Endodermal cell (in vitro differentiated cells): ENCODE data around the gene LRMDA. TPM values are rescaled to one million over a fixed set of nuclear protein-coding genes. Genes with fewer than 3 reads are reported as not detected.

Experiments used
- DNase-seq: peaks from one replicate; pipeline ENCODE4 v3.0.0-alpha.2; 2017
- H3K27ac ChIP-seq: 2 replicates; pipeline ENCODE4 v1.5.1; 2013; ENCODE audit warnings: mild to moderate bottlenecking, low read depth, low read length, moderate library complexity
- H3K27me3 ChIP-seq: 2 replicates; pipeline ENCODE4 v1.6.1; 2013; ENCODE audit warnings: mild to moderate bottlenecking, low read length, moderate library complexity; ENCODE audit not compliant: insufficient read depth, control insufficient read depth, poor library complexity, severe bottlenecking
- H3K36me3 ChIP-seq: 2 replicates; pipeline ENCODE4 v1.7.0; 2013; ENCODE audit warnings: mild to moderate bottlenecking, low read length, moderate library complexity; ENCODE audit not compliant: control insufficient read depth, insufficient read depth
- H3K4me1 ChIP-seq: one replicate; pipeline ENCODE4 v1.7.0; 2013; ENCODE audit warnings: low read length; ENCODE audit not compliant: control insufficient read depth, insufficient read depth
- H3K4me3 ChIP-seq: 2 replicates; pipeline ENCODE4 v1.5.1; 2013; ENCODE audit warnings: mild to moderate bottlenecking, low read length, moderate library complexity
- H3K9ac ChIP-seq: 2 replicates; pipeline ENCODE4 v1.6.1; 2013; ENCODE audit warnings: mild to moderate bottlenecking, low read length, moderate library complexity; ENCODE audit not compliant: poor library complexity, severe bottlenecking; ENCODE audit errors: extremely low read depth
- H3K9me3 ChIP-seq: 2 replicates; pipeline ENCODE4 v1.6.1; 2013; ENCODE audit warnings: mild to moderate bottlenecking, low read length, moderate library complexity; ENCODE audit not compliant: control insufficient read depth
- H3K27ac Mint-ChIP-seq: 2 replicates; pipeline ENCODE4 v1.8.0; 2020; ENCODE audit warnings: mixed read lengths
- H3K27me3 Mint-ChIP-seq: 2 replicates; pipeline ENCODE4 v1.8.0; 2021; ENCODE audit warnings: mild to moderate bottlenecking, mixed read lengths; ENCODE audit not compliant: insufficient read depth
- H3K36me3 Mint-ChIP-seq: 2 replicates; pipeline ENCODE4 v1.8.0; 2020; ENCODE audit warnings: low read depth, mixed read lengths
- H3K4me1 Mint-ChIP-seq: 2 replicates; pipeline ENCODE4 v1.8.0; 2020; ENCODE audit warnings: mixed read lengths
- H3K4me3 Mint-ChIP-seq: 2 replicates; pipeline ENCODE4 v1.8.0; 2020; ENCODE audit warnings: mild to moderate bottlenecking, moderate library complexity, mixed read lengths
- H3K9me3 Mint-ChIP-seq: 2 replicates; pipeline ENCODE4 v1.8.0; 2020; ENCODE audit warnings: mild to moderate bottlenecking, mixed read lengths
- CTCF ChIP-seq: fragments of 200-600 bp; sonication (generic); conservative IDR thresholded peaks from 2 replicates; pipeline ENCODE4 v1.5.0; 2021; ENCODE audit warnings: antibody characterized with exemption, mild to moderate bottlenecking
- WGBS, 2 experiments: methylation state at CpG; one replicate each; pipeline versions ENCODE4 v1.1.5 to v1.1.7; 2013; ENCODE audit warnings: missing lambda C conversion rate in 2 of 2, mixed read lengths in 1 of 2; ENCODE audit not compliant: insufficient coverage in 1 of 2, insufficient read length in 1 of 2; 5-methylcytosine and 5-hydroxymethylcytosine counted together
- total RNA-seq, 2 donors: library from RNA; stranded (reverse); fragmentation: NEBNext Ultra II Directional in 1 of 2; extraction: Animal tissue kit (Norgen Biotek cat#: 25700) in 1 of 2; gene quantifications; 2 replicates in 1 of 2; 3 replicates in 1 of 2; pipeline ENCODE4 v1.2.1, GENCODE V29; 2021

Gene LRMDA
- total RNA-seq, 2 donors from 2014 or later: 1.7 to 5.1 TPM

- Histone ChIP-seq H3K9ac (no peak overlapping the region), H3K4me3 (no peak overlapping the region), H3K27ac (no peak overlapping the region), H3K4me1 (no peaks in the 10 kb centered on the region), H3K36me3 (no peaks in the 10 kb centered on the region), H3K9me3 (no peaks in the 10 kb centered on the region), H3K27me3 (no peaks in the 10 kb centered on the region)
- Mint-ChIP-seq H3K27ac (no peak overlapping the region), H3K27me3 (no peaks in the 10 kb centered on the region), H3K4me1 (peaks cover 14% of the 10 kb centered on the region), H3K36me3 (no peaks in the 10 kb centered on the region), H3K9me3 (no peaks in the 10 kb centered on the region), H3K4me3 (no peak overlapping the region)
- 96 to 100% methylated on average over 3 to 4 of the region's 5 CpGs for WGBS, 2 experiments
- DNase-seq: no peak
- TF ChIP-seq CTCF: no peak
Measured at GRCh38 chr10:76334255-76334654, 902.8 kb downstream of the LRMDA start.

- Mint-ChIP-seq H3K4me1 (peaks cover 14% of the 10 kb centered on the region), H3K9me3 (no peaks in the 10 kb centered on the region), H3K27ac (no peak overlapping the region), H3K36me3 (no peaks in the 10 kb centered on the region), H3K27me3 (no peaks in the 10 kb centered on the region), H3K4me3 (no peak overlapping the region)
- H3K9ac ChIP-seq: no peak overlapping the region
- peak overlapping the region; percentile 62 for H3K27ac ChIP-seq
- TF ChIP-seq CTCF: no peak
- no peaks in the 10 kb centered on the region for H3K36me3 ChIP-seq
- H3K9me3 ChIP-seq: no peaks in the 10 kb centered on the region
- no peak overlapping the region for H3K4me3 ChIP-seq
- H3K4me1 ChIP-seq: no peaks in the 10 kb centered on the region
- H3K27me3 ChIP-seq: no peaks in the 10 kb centered on the region
- no peak for DNase-seq
- WGBS, 2 experiments: 88 to 100% methylated on average over 1 of the region's 1 CpG
Measured at GRCh38 chr10:76336213-76336963, 905.0 kb downstream of the LRMDA start.

- WGBS, 2 experiments: 84 to 100% methylated on average over 1 of the region's 1 CpG
- Mint-ChIP-seq H3K27ac (no peak overlapping the region), H3K9me3 (no peaks in the 10 kb centered on the region), H3K36me3 (no peaks in the 10 kb centered on the region), H3K27me3 (no peaks in the 10 kb centered on the region), H3K4me1 (peaks cover 14% of the 10 kb centered on the region), H3K4me3 (no peak overlapping the region)
- Histone ChIP-seq H3K9me3 (no peaks in the 10 kb centered on the region), H3K4me3 (no peak overlapping the region), H3K27ac (no peak overlapping the region), H3K36me3 (no peaks in the 10 kb centered on the region), H3K9ac (no peak overlapping the region), H3K4me1 (no peaks in the 10 kb centered on the region), H3K27me3 (no peaks in the 10 kb centered on the region)
- TF ChIP-seq CTCF: no peak
- DNase-seq: no peak
Measured at GRCh38 chr10:76337641-76338040, 906.2 kb downstream of the LRMDA start.
